ENCODE results near the gene INF2.

Gene INF2

DNA sequence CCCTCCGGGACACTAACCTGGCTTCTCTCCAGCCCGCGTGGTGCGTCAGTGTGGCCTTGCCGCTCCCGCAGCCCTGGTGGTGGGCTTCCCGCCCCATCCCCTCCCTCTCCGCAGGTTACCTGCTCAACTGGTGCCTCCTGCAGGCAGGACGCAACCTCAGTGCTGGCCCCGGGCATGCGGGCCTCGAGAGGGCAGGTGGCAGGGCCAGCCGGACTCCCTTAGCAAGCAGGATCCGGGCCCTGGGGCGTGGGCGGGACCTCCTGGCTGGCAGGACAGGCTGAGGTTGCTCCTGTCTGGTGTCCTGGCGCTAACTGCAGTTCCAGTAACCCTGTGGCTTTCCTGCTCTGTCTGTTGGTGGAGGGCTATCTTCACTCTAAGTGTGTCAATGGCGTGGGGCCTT, 26.0 kb downstream of the INF2 start:
- no peak for TF ChIP-seq NFIC (IDR thresholded peaks at IDR 0.05)

GRCh38 chr14:104715871-104716270, 26.5 kb downstream of the INF2 start:
- TF ChIP-seq ZBTB7A (IDR thresholded peaks at IDR 0.05; ENCODE audit: low read depth) (no peak), REST (IDR thresholded peaks at IDR 0.05; ENCODE audit: low read depth) (no peak), CREB1 (IDR thresholded peaks at IDR 0.05; ENCODE audit: low read depth) (no peak), TAF1 (IDR thresholded peaks at IDR 0.05; ENCODE audit: low read depth) (no peak), YY1 (IDR thresholded peaks at IDR 0.05; ENCODE audit: low read depth) (no peak), TCF12 (IDR thresholded peaks at IDR 0.05; ENCODE audit: low read depth) (no peak), FOXM1 (IDR thresholded peaks at IDR 0.05; ENCODE audit: borderline replicate concordance, low read depth) (no peak), RAD21 (IDR thresholded peaks at IDR 0.05; ENCODE audit: low read depth) (no peak), CEBPB (IDR thresholded peaks at IDR 0.05) (no peak), NFIC (IDR thresholded peaks at IDR 0.05) (no peak), TEAD4 (IDR thresholded peaks at IDR 0.05) (no peak), MAX (IDR thresholded peaks at IDR 0.05) (no peak), EGR1 (IDR thresholded peaks at IDR 0.05) (no peak), EP300 (IDR thresholded peaks at IDR 0.05; ENCODE audit: borderline replicate concordance) (no peak)
- TF ChIP-seq, protein P1, sequence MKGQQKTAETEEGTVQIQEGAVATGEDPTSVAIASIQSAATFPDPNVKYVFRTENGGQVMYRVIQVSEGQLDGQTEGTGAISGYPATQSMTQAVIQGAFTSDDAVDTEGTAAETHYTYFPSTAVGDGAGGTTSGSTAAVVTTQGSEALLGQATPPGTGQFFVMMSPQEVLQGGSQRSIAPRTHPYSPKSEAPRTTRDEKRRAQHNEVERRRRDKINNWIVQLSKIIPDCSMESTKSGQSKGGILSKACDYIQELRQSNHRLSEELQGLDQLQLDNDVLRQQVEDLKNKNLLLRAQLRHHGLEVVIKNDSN (IDR thresholded peaks at IDR 0.05), result no peak

DNA sequence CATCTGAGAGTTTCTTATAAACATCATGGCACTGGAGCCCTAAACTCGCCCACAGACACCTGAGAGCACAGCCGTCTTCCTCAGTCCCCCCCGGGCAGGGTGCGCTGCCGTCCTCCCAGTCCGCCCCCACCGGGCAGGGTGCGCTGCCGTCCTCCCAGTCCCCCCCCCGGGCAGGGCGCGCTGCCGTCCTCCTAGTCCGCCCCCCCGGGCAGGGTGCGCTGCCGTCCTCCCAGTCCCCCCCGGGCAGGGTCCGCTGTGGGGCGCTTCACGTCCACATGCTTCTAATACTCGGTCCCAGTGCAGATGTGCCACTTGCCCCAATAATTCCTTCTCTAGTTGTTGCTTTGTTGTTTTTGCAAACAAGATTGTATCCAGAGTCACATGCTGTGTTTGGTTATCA, 27.7 kb downstream of the INF2 start:
- TF ChIP-seq RAD21 (IDR thresholded peaks at IDR 0.05; ENCODE audit: low read depth) (no peak), FOXM1 (IDR thresholded peaks at IDR 0.05; ENCODE audit: borderline replicate concordance, low read depth) (no peak), CEBPB (IDR thresholded peaks at IDR 0.05) (no peak), EGR1 (IDR thresholded peaks at IDR 0.05) (no peak), TAF1 (IDR thresholded peaks at IDR 0.05; ENCODE audit: low read depth) (no peak), TEAD4 (IDR thresholded peaks at IDR 0.05) (no peak), NFIC (IDR thresholded peaks at IDR 0.05) (no peak), TCF12 (IDR thresholded peaks at IDR 0.05; ENCODE audit: low read depth) (no peak), EP300 (IDR thresholded peaks at IDR 0.05; ENCODE audit: borderline replicate concordance) (no peak), YY1 (IDR thresholded peaks at IDR 0.05; ENCODE audit: low read depth) (no peak), REST (IDR thresholded peaks at IDR 0.05; ENCODE audit: low read depth) (no peak), CREB1 (IDR thresholded peaks at IDR 0.05; ENCODE audit: low read depth) (no peak), MAX (IDR thresholded peaks at IDR 0.05) (no peak), ZBTB7A (IDR thresholded peaks at IDR 0.05; ENCODE audit: low read depth) (no peak)
- TF ChIP-seq, protein P1 (IDR thresholded peaks at IDR 0.05), result no peak

- TF ChIP-seq REST (IDR thresholded peaks at IDR 0.05; ENCODE audit: low read depth) (no peak), YY1 (IDR thresholded peaks at IDR 0.05; ENCODE audit: low read depth) (no peak), NFIC (IDR thresholded peaks at IDR 0.05) (no peak), CREB1 (IDR thresholded peaks at IDR 0.05; ENCODE audit: low read depth) (no peak), EP300 (IDR thresholded peaks at IDR 0.05; ENCODE audit: borderline replicate concordance) (no peak), TAF1 (IDR thresholded peaks at IDR 0.05; ENCODE audit: low read depth) (no peak), CEBPB (IDR thresholded peaks at IDR 0.05) (no peak), FOXM1 (IDR thresholded peaks at IDR 0.05; ENCODE audit: borderline replicate concordance, low read depth) (no peak)
Measured at GRCh38 chr14:104717646-104718045, 28.2 kb downstream of the INF2 start.

- no peak for TF ChIP-seq TEAD4 (IDR thresholded peaks at IDR 0.05)
- TF ChIP-seq, protein P1 (IDR thresholded peaks at IDR 0.05), result no peak
- no peak for TF ChIP-seq EP300 (IDR thresholded peaks at IDR 0.05; ENCODE audit: borderline replicate concordance)
- TF ChIP-seq CREB1 (IDR thresholded peaks at IDR 0.05; ENCODE audit: low read depth), result no peak
- no peak for TF ChIP-seq NFIC (IDR thresholded peaks at IDR 0.05)
- TF ChIP-seq TAF1 (IDR thresholded peaks at IDR 0.05; ENCODE audit: low read depth), result no peak
- no peak for TF ChIP-seq MAX (IDR thresholded peaks at IDR 0.05)
- no peak for TF ChIP-seq FOXM1 (IDR thresholded peaks at IDR 0.05; ENCODE audit: borderline replicate concordance, low read depth)
- TF ChIP-seq TCF12 (IDR thresholded peaks at IDR 0.05; ENCODE audit: low read depth), result no peak
- no peak for TF ChIP-seq REST (IDR thresholded peaks at IDR 0.05; ENCODE audit: low read depth)
- no peak for TF ChIP-seq EGR1 (IDR thresholded peaks at IDR 0.05)
- no peak for TF ChIP-seq ZBTB7A (IDR thresholded peaks at IDR 0.05; ENCODE audit: low read depth)
- no peak for TF ChIP-seq RAD21 (IDR thresholded peaks at IDR 0.05; ENCODE audit: low read depth)
- TF ChIP-seq YY1 (IDR thresholded peaks at IDR 0.05; ENCODE audit: low read depth), result no peak
- TF ChIP-seq CEBPB (IDR thresholded peaks at IDR 0.05), result no peak
Measured at GRCh38 chr14:104718147-104718546, 28.7 kb downstream of the INF2 start.

Data from Ishikawa (cell line).